HG02763 (cell line): ENCODE results near the gene KNOP1.
A peak's percentile ranks its signal among the peaks of the same experiment; 100 is the strongest.
"Not testable (repeated sequence)": the region's sequence is repeated elsewhere in the genome, so short reads cannot be mapped to it uniquely, and the experiment has no call there.

Experiments
- ATAC-seq: cut with Tn5 transposase; IDR thresholded peaks from one replicate; pipeline ENCODE4 v1.9.1; 2021; ENCODE audit warnings: mild to moderate bottlenecking, moderate library complexity; ENCODE audit not compliant: unreplicated experiment

The KNOP1 gene

DNA sequence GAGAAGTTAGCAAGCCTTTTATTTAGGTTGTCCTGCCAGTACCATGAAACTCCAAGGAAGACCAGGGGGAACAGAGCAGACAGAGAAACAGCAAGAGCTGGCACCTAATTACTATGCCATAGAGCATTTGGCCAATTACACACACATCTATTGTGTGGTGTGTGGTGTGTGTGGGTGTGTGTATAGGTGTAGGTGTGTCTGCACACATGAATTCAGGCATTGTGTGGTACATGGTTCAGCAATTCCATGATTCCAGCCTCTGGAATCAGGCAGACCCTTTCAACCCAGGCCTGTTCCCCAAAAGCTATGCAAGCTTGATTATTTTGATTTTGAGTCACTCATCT, 25.8 kb upstream of the KNOP1 start:
- no peak for ATAC-seq

DNA sequence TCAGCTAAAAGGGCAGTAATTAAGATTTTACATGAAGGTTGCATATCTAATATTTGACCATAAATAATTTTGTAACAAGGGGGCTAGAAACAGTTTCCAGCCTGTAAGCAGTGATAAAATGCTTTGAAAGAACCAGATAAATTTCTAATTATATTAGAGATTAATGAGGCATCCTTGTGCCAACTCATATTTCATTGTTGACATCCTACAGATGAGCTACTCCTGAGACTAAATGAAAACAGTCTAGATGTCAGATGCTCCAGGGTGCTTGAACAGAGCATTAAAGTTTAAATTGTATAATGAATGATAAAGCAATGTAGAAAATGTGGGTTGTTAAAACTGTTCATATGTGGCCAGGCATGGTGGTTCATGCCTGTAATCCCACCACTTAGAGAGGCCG, 23.3 kb upstream of the KNOP1 start:
- ATAC-seq, result no peak

DNA sequence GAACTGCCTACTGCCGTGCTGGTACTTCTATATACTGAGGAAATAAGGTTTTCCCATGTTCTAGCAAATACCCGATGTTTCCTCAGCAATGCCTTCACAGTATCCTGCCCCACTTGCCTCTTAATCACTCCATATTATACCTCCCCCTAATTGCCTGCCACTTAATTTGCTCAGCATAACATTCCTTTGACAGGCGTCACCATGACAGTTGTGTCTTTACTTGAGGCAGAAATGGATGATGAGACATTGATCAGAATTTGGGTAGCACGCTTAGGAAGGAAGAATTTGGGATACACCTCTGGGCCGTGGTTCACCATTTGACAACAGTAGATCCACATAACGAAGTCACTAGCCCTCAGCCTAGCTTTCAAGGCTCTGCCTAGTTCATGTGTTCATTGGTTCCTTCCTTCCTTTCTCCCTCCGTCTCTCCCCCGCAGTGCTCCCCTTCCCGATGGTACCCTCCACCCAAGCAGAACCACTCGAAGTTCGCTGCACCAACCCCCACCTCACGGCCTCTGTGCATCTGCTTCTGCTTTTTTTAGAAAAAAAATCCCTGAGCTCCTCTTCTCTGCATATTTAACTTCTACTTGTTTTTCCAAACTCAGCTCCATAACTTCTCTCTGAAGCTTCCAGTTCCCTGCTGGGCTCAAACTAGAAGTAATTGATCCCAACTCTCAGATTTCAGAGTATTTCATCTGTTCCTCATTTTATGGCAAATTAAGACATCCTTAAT, 19.4 kb upstream of the KNOP1 start:
- no peak for ATAC-seq

DNA sequence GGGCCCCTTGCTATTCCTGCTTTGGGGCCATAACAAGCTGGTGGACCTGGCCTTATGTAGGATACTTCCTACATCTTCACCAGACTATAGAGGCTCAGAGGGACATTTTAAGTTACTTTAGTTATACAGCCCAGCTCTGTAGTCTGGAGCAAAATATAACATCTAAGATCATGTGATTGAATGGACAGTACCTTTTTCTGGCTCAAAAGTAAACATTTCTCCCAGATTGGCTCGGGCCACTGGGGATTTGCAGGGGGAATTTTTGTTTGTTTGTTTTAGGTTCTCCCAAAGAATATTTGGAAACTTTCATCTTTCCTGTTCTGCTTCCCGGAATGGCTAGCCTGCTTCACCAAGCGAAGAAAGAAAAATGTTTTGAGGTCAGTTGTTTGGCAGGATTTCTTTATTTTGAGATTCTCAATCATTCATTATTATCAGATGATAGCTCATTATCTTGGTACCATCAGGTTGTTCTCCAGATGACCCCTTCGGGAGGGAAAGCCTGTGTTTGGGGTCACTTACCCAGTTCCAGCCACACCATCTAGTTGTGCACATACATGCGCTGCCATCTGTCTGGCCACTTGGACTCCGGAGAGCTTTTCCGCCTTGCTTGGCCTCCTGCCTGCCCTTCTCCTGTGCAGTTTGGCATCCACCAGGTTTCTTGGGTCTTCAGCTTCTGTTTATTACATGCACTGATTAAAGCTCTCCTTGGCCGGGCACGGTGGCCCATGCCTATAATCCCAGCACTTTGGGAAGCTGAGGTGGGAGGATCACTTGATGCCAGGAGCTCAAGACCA, 17.2 kb upstream of the KNOP1 start:
- no peak for ATAC-seq

DNA sequence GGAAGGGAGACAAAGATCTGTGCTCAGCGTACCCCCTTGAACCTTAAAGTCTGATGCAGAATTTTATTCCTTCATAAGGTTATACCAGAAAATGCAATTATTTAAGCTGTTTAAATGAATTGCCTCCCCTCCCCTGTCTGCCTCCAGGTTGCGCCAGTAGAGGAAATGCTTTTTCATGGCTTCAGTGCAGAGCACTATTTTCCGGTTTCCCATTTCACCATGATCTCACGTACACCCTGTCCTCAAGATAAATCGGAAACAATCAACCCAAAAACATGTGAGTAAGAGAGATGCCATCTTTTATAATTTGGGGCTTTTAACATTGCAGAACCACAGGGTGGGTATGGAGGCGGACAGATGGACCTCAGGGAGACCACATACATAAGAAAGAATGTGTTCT, 15.5 kb upstream of the KNOP1 start:
- ATAC-seq, result no peak

DNA sequence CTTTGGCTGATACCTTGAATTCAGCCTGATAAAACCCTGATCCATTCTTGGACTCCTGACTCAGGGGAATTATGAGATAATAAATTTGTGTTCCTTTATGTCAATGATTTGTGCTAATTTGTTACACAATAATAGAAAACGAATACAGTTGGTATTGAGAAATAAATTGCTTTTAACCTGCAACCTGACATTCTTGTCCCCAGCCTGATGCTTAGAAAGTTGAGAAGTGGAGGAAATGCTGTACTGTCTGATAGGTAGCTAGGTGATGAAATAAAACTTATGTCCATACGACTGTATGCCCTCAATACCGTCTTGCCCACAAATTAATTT, 10.6 kb upstream of the KNOP1 start:
- ATAC-seq, result no peak

DNA sequence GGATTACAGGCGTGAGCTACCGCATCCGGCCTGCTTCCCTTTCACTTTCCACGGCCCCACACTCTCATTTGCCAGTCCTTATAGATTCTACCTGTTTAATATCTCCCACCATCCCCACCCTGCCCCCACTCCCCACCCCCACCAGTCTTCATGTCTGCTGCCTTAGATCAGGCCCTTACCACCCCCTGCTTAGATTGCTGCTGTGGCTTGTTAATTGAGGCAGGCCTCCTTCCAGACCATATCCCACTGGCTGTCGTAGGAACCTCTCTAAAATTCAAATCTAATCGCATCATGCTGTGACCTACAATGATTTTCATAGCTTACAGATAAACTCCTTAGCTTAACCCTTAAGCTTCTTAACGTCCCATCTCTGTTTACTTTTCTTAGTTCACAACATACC, 5.0 kb upstream of the KNOP1 start:
- ATAC-seq, result no peak

DNA sequence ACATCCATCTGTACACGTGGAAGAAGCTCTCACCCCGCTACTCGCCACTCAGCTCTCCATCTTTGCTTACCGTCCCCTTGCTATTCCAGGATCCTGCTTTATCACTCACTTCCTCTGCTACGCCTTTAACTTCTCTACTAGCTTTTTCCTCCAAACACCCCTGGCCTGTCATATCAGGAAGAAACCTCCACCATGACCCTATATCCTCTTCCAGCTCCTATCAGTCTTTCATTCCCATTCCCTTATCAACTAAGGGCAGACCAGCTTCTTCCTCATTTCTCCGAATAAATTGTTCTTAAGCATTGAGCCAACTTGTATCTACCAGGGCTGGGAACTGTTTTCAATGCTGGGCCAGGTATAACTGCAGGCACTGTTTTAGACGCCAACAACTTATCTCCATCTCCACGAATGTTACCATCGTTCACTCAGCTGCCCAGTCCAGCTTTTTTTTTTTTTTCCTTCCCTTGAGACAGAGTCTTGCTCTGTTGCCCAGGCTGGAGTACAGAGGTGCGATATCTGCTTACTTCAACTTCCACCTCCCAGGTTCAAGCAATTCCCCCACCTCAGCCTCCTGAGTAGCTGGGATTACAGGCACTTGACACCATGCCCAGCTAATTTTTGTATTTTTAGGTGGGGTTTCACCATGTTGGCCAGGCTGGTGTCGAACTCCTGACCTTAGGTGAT, 4.4 kb upstream of the KNOP1 start:
- ATAC-seq, result no peak

DNA sequence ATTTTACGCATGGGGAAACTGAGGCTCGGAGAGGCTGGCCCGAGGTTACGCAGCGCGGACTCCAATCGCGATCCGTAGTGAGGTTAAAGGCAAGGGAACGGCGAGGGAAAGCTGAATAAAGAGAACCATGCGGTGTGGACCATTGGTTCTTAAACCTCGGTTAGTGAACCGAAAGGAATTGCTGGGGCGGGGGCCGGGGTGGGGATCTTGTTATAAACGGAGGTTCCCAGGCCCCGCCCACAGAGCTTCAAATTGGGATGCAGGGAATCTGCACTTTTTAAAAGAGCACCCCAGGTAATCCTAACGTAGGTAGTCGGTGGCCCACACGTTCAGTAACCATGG, 568 bp upstream of the KNOP1 start:
- ATAC-seq, result peak; percentile 2

DNA sequence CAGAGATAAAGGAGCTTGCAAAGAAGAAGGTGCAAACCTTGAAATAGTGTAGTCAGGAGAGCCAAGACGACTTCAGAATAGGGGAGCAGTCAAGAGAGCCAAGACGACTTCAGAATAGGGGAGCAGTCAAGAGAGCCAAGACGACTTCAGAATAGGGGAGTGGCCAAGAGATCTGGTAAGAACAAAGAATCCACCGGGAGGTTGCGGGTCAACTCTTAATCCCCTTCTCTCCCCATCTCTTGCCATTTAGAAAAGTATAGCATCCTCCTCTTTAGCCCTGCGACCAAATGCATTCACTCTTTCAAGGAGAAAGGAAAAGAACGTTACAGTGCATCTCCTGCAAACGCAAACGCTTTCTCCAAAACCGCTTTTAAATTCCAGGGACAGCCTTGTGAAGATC, 713 bp downstream of the KNOP1 start:
- ATAC-seq, result no peak

DNA sequence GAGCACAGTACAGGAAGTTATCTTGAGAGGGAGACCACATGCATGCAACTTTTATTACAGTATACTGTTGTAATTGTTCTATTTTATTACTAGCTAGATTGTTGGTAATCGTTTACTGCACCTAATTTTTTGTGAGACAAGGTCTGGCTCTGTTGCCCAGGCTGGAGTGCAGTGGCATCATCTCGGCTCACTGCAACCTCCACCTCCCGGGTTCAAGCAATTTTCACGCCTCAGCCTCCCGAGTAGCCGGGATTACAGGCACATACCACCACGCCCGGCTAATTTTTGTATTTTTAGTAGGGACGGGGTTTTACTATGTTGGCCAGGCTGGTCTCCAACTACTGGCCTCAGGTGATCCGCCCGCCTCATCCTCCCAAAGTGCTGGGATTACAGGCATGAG, 1.3 kb downstream of the KNOP1 start:
- ATAC-seq, result not testable (repeated sequence)

DNA sequence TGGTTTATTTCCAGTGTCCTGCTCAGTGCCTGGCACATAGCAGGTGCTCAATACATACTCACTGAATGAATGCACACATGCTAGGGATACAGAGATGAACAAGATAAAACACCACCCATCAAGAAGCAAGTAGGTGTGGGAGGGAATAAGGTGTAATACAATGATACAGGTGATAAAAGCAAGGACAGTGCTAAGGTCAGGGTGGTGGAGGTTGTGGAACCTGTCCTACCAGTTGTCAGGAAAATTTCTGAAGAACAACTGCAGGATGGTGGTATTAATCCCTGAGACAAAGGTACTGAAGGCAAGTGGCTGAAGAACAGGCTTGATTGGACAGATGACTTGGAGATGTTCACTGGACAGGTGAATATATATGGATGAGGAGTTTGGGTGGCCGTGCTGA, 1.8 kb downstream of the KNOP1 start:
- ATAC-seq, result no peak

DNA sequence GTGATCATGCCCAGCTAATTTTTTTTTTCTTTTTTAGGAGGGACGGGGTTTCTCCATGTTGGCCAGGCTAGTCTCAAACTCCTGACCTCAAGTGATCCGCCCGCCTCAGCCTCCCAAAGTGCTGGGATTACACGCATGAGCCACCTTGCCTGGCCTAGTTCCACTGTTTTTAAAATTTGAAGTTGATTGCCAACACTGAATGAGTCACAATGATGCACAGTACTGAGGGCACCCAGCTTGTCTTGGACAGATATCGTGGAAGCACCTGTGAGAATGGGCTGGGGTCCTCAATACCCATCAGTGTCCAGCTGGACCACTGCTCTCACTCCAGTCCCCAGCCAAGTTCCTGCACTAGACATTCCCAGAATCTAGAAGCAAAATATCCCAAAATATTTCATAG, 2.5 kb downstream of the KNOP1 start:
- ATAC-seq, result no peak

DNA sequence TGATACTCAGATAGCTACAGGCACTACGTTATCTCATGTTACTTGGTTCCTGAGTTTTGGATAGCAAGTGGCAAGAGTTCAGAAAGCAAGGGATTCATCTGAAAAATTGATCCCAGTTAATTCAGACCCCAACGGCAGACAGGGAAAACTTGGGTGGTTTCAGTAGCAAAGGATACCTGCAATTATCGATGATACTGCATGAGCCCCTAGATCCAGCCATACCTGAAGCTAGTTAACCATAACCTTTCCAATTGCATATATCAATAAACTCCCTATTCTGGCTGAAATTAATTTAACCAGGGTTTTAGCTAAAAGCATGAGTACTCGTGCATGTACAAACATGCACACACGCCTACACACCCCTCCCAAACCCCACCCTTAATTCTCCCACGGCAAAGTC, 4.3 kb downstream of the KNOP1 start:
- ATAC-seq, result no peak

DNA sequence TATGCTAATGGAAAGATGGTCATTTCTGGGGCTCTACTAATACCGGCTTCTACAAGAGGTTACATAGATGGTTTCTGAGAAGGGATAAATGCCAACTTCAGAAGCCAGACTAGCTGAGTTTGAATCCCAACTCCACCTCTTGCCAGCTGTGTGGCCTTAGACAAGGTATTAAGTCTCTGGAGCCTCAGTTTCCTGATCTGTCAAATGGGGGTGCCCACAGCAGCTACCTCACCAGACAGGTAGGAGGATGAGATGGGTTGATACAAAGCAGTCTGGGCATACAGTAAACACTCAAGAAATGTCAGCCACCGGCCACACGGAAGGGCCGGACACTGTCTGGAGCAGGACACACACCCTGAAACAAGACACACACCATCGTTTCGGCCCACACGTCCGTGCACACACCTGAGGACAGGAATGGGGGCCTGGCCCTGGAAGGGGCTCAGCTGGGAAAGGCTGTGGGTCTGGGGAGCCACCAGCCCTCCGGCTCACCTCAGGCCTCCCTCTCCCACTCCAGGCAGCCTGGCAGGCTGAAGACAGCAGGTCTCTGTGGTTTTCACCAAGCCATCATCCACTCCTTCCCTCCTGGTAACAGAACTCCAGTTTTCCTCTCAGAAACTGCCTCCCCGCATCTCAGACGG, 5.5 kb downstream of the KNOP1 start:
- no peak for ATAC-seq

DNA sequence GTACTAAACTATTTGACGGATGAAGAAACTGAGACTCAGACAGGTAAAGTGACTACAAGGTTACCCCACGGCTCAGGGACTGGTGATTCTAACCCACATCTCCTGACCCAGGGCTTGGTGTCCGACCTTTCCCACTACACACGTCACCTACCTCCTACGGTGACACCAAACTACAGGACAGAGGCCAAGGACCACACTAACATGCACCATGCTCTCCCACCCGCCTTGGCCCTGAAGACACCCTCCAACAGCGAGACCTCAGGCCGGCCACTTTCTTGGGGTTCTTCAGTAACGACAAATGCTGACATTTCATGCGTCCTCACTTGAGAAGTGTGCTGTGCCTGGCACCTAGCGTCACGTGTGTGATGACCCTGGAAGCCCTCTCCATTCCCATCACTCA, 6.4 kb downstream of the KNOP1 start:
- ATAC-seq, result no peak

DNA sequence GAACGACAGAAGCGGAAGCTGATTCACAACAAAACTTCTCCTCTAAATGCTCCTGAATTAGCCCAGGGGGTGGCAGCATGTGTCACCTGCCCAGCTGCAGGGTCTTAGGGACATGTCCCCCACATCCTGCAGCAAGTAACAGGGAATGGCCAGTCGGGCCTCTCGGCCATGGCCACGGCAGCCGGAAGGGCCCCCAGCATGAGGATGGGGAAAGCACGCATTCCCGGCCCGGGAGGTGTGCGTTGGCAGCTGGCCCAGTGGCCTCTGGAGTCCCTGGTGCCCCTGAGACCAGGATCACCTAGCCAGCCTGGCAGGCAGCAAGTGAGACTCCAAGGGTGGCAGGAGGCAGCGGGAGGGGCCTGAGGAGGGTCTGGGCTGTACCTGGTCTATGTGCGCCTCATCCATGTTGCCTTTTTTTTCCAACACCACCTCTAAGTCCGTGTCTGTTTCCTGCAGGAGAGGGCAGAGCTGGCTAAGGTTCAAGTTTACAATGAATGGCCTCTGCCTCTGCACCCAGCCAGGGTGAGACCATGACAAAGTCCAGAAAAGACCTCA, 7.0 kb downstream of the KNOP1 start:
- no peak for ATAC-seq

DNA sequence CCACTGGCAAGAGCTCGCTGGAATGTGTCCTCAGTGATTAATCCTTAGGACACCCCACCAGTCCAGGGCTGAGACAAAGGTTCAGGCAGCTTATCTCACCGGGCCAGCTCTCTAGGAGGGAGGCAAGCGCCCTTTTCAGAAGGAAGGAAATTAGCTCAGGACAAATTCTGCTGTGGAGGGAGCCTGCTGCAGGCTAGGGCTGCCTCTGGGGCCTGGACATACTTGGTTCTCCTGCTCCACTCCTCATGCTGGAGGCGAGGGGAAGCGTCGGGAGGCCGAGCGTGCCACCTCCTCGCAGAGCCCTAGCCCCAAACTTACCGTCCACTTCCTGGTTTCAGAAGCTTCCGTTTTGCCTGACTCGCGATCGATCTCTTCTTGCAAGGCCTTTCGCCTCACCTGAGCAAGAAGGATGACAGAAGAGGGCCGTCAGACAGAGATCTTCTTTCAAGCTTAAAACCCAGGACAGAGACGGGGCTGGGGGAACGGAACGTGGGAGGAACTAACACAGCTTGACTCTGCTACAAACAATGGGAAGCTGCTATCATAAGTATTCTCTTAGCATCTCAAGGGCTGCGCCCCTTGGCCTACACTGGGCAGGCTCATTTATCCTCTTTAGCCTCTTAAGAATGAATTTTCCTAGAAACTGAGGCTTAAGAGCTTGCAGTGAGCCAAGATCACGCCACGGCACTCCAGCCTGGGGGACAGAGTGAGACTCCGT, 7.7 kb downstream of the KNOP1 start:
- no peak for ATAC-seq

DNA sequence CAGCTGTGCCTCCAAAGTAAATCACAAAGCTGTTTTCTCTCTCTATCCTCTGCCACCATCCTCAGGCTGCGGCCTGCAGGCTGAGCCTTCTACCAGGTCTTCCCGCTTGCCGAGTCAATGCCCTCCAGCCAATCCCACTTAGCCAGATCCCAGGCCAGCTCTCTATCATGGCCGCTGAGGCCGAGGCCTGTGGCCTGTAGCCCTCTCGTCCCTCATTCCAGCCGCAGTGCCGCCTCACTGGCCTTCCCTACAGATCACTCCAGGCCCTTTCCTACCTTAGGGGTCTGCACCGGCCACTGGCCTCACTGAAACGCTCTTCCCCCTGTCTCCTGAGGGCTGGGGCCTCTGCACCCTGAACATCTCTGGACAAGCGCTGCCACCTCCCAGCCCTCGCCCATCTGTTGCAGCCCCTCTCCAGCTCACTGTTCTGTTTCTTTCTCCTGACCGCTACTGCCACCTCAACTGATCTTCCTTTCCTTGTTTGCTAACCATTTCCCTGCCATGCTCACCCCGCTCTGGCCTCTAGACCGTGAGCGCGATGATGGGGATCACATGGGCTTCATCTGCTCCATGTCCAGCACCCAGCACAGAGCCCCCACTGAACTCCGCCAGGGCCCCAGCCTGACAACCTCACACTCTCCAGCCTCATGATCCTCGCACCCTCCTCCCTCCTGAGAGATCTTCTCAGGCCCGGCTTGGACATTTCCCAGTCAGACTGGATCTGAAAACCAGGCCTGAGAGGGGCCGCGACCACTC, 8.5 kb downstream of the KNOP1 start:
- ATAC-seq, result no peak
